ENCODE measurements around the gene CARM1. TPM values are rescaled to one million over a fixed set of nuclear protein-coding genes. Genes with fewer than 3 reads are reported as not detected.
"Not testable (repeated sequence)": the region's sequence is repeated elsewhere in the genome, so short reads cannot be mapped to it uniquely, and the experiment has no call there.

CARM1 gene
- total RNA-seq, 1 donor from 2014 or later, result 32.5 TPM

GRCh38 chr19:10920288-10920655, 48.9 kb downstream of the CARM1 start:
- no peak for DNase-seq
- no peak for ATAC-seq
- intact Hi-C loops (cut with micrococcal nuclease), result no loop called here

- intact Hi-C loops (cut with micrococcal nuclease), result no loop called here
- ATAC-seq (no peak), DNase-seq (no peak)
These were observed 49.4 kb downstream of the CARM1 start for GRCh38 chr19:10920781-10921180.

GRCh38 chr19:10921199-10921909, 50.0 kb downstream of the CARM1 start:
- ATAC-seq (peak; percentile 3), DNase-seq (no peak)
- intact Hi-C loops (cut with micrococcal nuclease), result no loop called here

GRCh38 chr19:10921910-10922637, 50.7 kb downstream of the CARM1 start:
- ATAC-seq (no peak), DNase-seq (no peak)
- intact Hi-C loops (cut with micrococcal nuclease), result no loop called here

- ATAC-seq, result no peak
- intact Hi-C loops (cut with micrococcal nuclease), result no loop called here
These were observed 51.3 kb downstream of the CARM1 start for GRCh38 chr19:10922638-10923014.

GRCh38 chr19:10923260-10924112, 52.1 kb downstream of the CARM1 start:
- DNase-seq, result no peak
- intact Hi-C loops (cut with micrococcal nuclease), result no loop called here

More at GRCh38 chr19:10922638-10923014, 51.3 kb downstream of the CARM1 start:
- no peak for DNase-seq

GRCh38 chr19:10924597-10924996, 53.2 kb downstream of the CARM1 start:
- DNase-seq (no peak), ATAC-seq (no peak)
- intact Hi-C loops (cut with micrococcal nuclease), result no loop called here

More at GRCh38 chr19:10923260-10924112, 52.1 kb downstream of the CARM1 start:
- no peak for ATAC-seq

- intact Hi-C loops (cut with micrococcal nuclease), result no loop called here
- no peak for DNase-seq
- no peak for ATAC-seq
These were observed 56.6 kb downstream of the CARM1 start for GRCh38 chr19:10927730-10928562.

- intact Hi-C loops (cut with micrococcal nuclease), result no loop called here
- peak; percentile 97 for DNase-seq
- peak; percentile 97 for ATAC-seq
These were observed 57.4 kb downstream of the CARM1 start, which contains the start of the genes TIMM29 and YIPF2 for GRCh38 chr19:10928563-10929401. TSS of gene TIMM29 (plus strand) at chr19:10928811. CDS start at chr19:10928823, 12 bp downstream. TSS of gene YIPF2 (minus strand) at chr19:10928639. CDS start at chr19:10928410, 229 bp downstream.

- intact Hi-C loops (cut with micrococcal nuclease), result no loop called here
- ATAC-seq, result no peak
- DNase-seq, result no peak
These were observed 58.0 kb downstream of the CARM1 start for GRCh38 chr19:10929402-10929794.

GRCh38 chr19:10935371-10936059, 64.2 kb downstream of the CARM1 start:
- no peak for ATAC-seq
- intact Hi-C loops (cut with micrococcal nuclease), result no loop called here
- DNase-seq, result no peak

GRCh38 chr19:10936661-10937084, 65.3 kb downstream of the CARM1 start:
- intact Hi-C loops (cut with micrococcal nuclease), result no loop called here
- no peak for DNase-seq
- ATAC-seq, result peak; percentile 77

- ATAC-seq; intact Hi-C loops (cut with micrococcal nuclease): not testable (repeated sequence)
These were observed 70.3 kb downstream of the CARM1 start for GRCh38 chr19:10941649-10942048.

GRCh38 chr19:10943412-10943811, 72.1 kb downstream of the CARM1 start:
- ATAC-seq; DNase-seq; intact Hi-C loops (cut with micrococcal nuclease): not testable (repeated sequence)

More at GRCh38 chr19:10941649-10942048, 70.3 kb downstream of the CARM1 start:
- not testable (repeated sequence) for DNase-seq

GRCh38 chr19:10945264-10945663, 73.9 kb downstream of the CARM1 start:
- intact Hi-C loops (cut with micrococcal nuclease), result no loop called here
- no peak for DNase-seq
- no peak for ATAC-seq

- ATAC-seq (no peak), DNase-seq (no peak)
- intact Hi-C loops (cut with micrococcal nuclease), result no loop called here
These were observed 75.8 kb downstream of the CARM1 start for GRCh38 chr19:10946958-10947657.

- intact Hi-C loops (cut with micrococcal nuclease), result no loop called here
- ATAC-seq (no peak), DNase-seq (no peak)
These were observed 81.5 kb downstream of the CARM1 start for GRCh38 chr19:10952809-10953208.
